Liver (tissue), 9 donors: ENCODE data around the gene APLN. TPM values are rescaled to one million over a fixed set of nuclear protein-coding genes. Genes with fewer than 3 reads are reported as not detected.
A peak's percentile ranks its signal among the peaks of the same experiment; 100 is the strongest.

Experiments used
- DNase-seq: peaks from one replicate; pipeline ENCODE4 v3.0.0-alpha.2; 2017; ENCODE audit warnings: low spot score
- H3K27ac ChIP-seq, 2 donors: one replicate each; pipeline ENCODE4 v1.7.0; 2013; ENCODE audit warnings: inconsistent platforms in 2 of 2, low read length in 2 of 2, control low read depth in 1 of 2, low read depth in 1 of 2, mild to moderate bottlenecking in 1 of 2
- H3K27me3 ChIP-seq, 4 donors: one replicate each; pipeline versions ENCODE4 v1.6.1 to v1.7.0; 2013; ENCODE audit warnings: low read length in 3 of 4, inconsistent platforms in 1 of 4, mild to moderate bottlenecking in 1 of 4, moderate library complexity in 1 of 4; ENCODE audit not compliant: control insufficient read depth in 4 of 4, insufficient read depth in 4 of 4
- H3K36me3 ChIP-seq, 4 donors: one replicate each; pipeline versions ENCODE4 v1.6.1 to v1.7.0; 2013; ENCODE audit warnings: low read length in 3 of 4, mild to moderate bottlenecking in 3 of 4, low read depth in 1 of 4, moderate library complexity in 1 of 4; ENCODE audit not compliant: control insufficient read depth in 4 of 4, insufficient read depth in 3 of 4
- H3K4me1 ChIP-seq, 4 donors: one replicate each; pipeline versions ENCODE4 v1.6.1 to v1.7.0; 2013; ENCODE audit warnings: low read length in 3 of 4, mild to moderate bottlenecking in 3 of 4, moderate library complexity in 1 of 4; ENCODE audit not compliant: control insufficient read depth in 4 of 4, insufficient read depth in 4 of 4
- H3K4me3 ChIP-seq, 3 donors: one replicate each; pipeline versions ENCODE4 v1.6.1 to v1.7.0; 2013; ENCODE audit warnings: low read length in 3 of 3, control low read depth in 1 of 3, low read depth in 1 of 3, mild to moderate bottlenecking in 1 of 3
- H3K9ac ChIP-seq, 2 donors: one replicate each; pipeline ENCODE4 v1.7.0; 2013; ENCODE audit warnings: low read length in 2 of 2, mild to moderate bottlenecking in 2 of 2, moderate library complexity in 2 of 2, control low read depth in 1 of 2, low read depth in 1 of 2
- H3K9me3 ChIP-seq, 4 donors: one replicate each; pipeline versions ENCODE4 v1.6.1 to v1.7.0; 2013; ENCODE audit warnings: low read length in 3 of 4; ENCODE audit not compliant: control insufficient read depth in 4 of 4
- EGR1 ChIP-seq, 2 donors: IDR thresholded peaks; 2 replicates each; pipeline ENCODE4 v1.6.1; 2016 to 2018; ENCODE audit warnings: antibody characterized with exemption in 2 of 2, low read depth in 2 of 2
- FOXA1 ChIP-seq: IDR thresholded peaks from 2 replicates; pipeline ENCODE4 v1.6.1; 2016; ENCODE audit warnings: antibody characterized with exemption
- FOXA2 ChIP-seq: IDR thresholded peaks from 2 replicates; pipeline ENCODE4 v1.6.1; 2016; ENCODE audit warnings: antibody characterized with exemption
- HNF4A ChIP-seq, 2 donors: conservative IDR thresholded peaks; 2 replicates each; pipeline ENCODE4 v1.6.1; 2016; ENCODE audit warnings: antibody characterized with exemption in 2 of 2, mild to moderate bottlenecking in 2 of 2
- HNF4G ChIP-seq: IDR thresholded peaks from 2 replicates; pipeline ENCODE4 v1.6.1; 2016; ENCODE audit warnings: antibody characterized with exemption
- JUND ChIP-seq, 2 donors: IDR thresholded peaks; 2 replicates each; pipeline ENCODE4 v1.6.1; 2016; ENCODE audit warnings: antibody characterized with exemption in 2 of 2
- NR2F2 ChIP-seq: IDR thresholded peaks from 2 replicates; pipeline ENCODE4 v1.6.1; 2016; ENCODE audit warnings: antibody characterized with exemption
- RAD21 ChIP-seq, 2 donors: IDR thresholded peaks; 2 replicates each; pipeline ENCODE4 v1.6.1; 2016; ENCODE audit warnings: antibody characterized with exemption in 2 of 2, mild to moderate bottlenecking in 2 of 2
- RXRA ChIP-seq, 2 donors: IDR thresholded peaks; 2 replicates each; pipeline ENCODE4 v1.6.1; 2017 to 2018; ENCODE audit warnings: antibody characterized with exemption in 2 of 2, mild to moderate bottlenecking in 1 of 2
- SP1 ChIP-seq: IDR thresholded peaks from 2 replicates; pipeline ENCODE4 v1.6.1; 2018; ENCODE audit warnings: antibody characterized with exemption, mild to moderate bottlenecking
- YY1 ChIP-seq: IDR thresholded peaks from 2 replicates; pipeline ENCODE4 v1.6.1; 2016; ENCODE audit warnings: antibody characterized with exemption, mild to moderate bottlenecking
- WGBS: extraction: QIAGEN DNeasy Blood & Tissue Kit; methylation state at CpG from one replicate; pipeline ENCODE4 v1.1.7; 2013; 5-methylcytosine and 5-hydroxymethylcytosine counted together
- polyA plus RNA-seq, 2 donors: library from polyadenylated mRNA; stranded (reverse) in 1 of 2; unstranded in 1 of 2; fragments of 200-250 nt in 1 of 2; fragments of >200 nt in 1 of 2; fragmentation: Nextera tagmentation in 1 of 2; extraction: Ambion mirVana in 1 of 2; gene quantifications; one replicate each; pipeline versions ENCODE4 v1.2.1 to v1.2.3, GENCODE V29; 2013 to 2015
- total RNA-seq, 2 donors: library from RNA; depleted of rRNA; stranded (reverse); fragments of >200 nt; gene quantifications; one replicate each; pipeline ENCODE4 v1.2.3, GENCODE V29; 2014
- TF ChIP-seq, protein P1 (sequence below): IDR thresholded peaks from 2 replicates; pipeline ENCODE4 v1.6.1; 2016; ENCODE audit warnings: antibody characterized with exemption, mild to moderate bottlenecking
- TF ChIP-seq, protein P2 (sequence below): IDR thresholded peaks from 2 replicates; pipeline ENCODE4 v1.6.1; 2016; ENCODE audit warnings: antibody characterized with exemption
- TF ChIP-seq, protein P3 (sequence below): IDR thresholded peaks from 2 replicates; pipeline ENCODE4 v1.6.1; 2016; ENCODE audit warnings: antibody characterized with exemption
- donor health status: healthy.
- donor health status: healthy.
- donor health status: healthy.
- donor health status: healthy.
- donor health status: healthy.

Gene APLN
- total and polyA plus RNA-seq, 4 donors = 0.19 to 0.33 TPM; not detected in 2

DNA sequence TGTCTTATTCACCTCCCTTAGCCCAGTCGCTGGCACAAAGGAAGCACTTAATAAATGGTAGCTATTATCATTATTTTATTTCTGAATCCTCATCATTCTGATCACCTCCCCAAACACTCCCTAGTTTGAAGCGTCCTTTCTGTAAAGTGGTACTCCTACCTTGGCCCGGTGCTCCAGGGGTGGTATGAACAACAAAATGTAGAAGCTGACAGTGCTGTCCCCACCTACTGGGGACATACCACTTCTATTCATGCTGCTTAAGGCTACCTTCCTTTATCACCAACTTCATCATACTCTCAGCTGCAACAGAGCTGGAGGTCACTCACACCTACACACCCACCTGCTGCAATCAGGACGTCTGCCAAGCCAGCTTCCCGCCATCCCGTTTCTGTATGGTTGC is 40.8 kb upstream of the APLN start (continued):
- TF ChIP-seq, protein P1, sequence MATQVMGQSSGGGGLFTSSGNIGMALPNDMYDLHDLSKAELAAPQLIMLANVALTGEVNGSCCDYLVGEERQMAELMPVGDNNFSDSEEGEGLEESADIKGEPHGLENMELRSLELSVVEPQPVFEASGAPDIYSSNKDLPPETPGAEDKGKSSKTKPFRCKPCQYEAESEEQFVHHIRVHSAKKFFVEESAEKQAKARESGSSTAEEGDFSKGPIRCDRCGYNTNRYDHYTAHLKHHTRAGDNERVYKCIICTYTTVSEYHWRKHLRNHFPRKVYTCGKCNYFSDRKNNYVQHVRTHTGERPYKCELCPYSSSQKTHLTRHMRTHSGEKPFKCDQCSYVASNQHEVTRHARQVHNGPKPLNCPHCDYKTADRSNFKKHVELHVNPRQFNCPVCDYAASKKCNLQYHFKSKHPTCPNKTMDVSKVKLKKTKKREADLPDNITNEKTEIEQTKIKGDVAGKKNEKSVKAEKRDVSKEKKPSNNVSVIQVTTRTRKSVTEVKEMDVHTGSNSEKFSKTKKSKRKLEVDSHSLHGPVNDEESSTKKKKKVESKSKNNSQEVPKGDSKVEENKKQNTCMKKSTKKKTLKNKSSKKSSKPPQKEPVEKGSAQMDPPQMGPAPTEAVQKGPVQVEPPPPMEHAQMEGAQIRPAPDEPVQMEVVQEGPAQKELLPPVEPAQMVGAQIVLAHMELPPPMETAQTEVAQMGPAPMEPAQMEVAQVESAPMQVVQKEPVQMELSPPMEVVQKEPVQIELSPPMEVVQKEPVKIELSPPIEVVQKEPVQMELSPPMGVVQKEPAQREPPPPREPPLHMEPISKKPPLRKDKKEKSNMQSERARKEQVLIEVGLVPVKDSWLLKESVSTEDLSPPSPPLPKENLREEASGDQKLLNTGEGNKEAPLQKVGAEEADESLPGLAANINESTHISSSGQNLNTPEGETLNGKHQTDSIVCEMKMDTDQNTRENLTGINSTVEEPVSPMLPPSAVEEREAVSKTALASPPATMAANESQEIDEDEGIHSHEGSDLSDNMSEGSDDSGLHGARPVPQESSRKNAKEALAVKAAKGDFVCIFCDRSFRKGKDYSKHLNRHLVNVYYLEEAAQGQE = no peak
- TF ChIP-seq YY1 (no peak), HNF4A (conservative IDR thresholded peaks at IDR 0.05) (no peak), RXRA (IDR thresholded peaks at IDR 0.05) (no peak), EGR1 (IDR thresholded peaks at IDR 0.05; ENCODE audit: low read depth in 2 of 2) (no peak)
- TF ChIP-seq, protein P2, sequence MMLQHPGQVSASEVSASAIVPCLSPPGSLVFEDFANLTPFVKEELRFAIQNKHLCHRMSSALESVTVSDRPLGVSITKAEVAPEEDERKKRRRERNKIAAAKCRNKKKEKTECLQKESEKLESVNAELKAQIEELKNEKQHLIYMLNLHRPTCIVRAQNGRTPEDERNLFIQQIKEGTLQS = no peak

DNA sequence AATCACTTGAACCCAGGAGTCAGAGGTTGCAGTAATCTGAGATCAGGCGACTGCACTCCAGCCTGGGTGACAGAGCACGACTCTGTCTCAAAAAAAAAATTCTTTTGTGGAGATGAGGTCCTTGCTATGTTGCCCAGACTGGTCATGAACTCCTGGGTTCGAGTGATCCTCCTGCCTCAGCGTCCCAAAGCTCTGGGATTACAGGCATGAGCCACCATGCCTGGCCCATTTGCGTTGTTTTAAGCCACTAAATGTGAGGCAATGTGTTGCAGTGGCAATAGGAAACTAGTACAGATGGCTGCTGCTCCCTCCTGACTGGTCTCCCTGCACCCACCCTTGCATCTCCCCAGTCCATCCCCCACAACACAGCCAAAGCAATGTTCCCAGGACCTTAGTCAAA is 40.0 kb upstream of the APLN start:
- H3K9me3 ChIP-seq = no peaks in the 10 kb centered on the region
- H3K27me3 ChIP-seq = no peaks in the 10 kb centered on the region
- H3K27ac ChIP-seq = no peak overlapping the region
- H3K9ac ChIP-seq = no peak overlapping the region
- TF ChIP-seq FOXA1 (no peak), RXRA (IDR thresholded peaks at IDR 0.05) (no peak), EGR1 (IDR thresholded peaks at IDR 0.05; ENCODE audit: low read depth in 2 of 2) (no peak), NR2F2 (no peak)
- TF ChIP-seq, protein P3, sequence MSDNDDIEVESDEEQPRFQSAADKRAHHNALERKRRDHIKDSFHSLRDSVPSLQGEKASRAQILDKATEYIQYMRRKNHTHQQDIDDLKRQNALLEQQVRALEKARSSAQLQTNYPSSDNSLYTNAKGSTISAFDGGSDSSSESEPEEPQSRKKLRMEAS = no peak
- no peaks in the 10 kb centered on the region for H3K36me3 ChIP-seq
- DNase-seq = no peak
- no peak overlapping the region for H3K4me3 ChIP-seq
- peaks cover 0 to 4% (median 3%) of the 10 kb centered on the region in 4 donors for H3K4me1 ChIP-seq
- 97% methylated on average over 5 of the region's 5 CpGs for WGBS

DNA sequence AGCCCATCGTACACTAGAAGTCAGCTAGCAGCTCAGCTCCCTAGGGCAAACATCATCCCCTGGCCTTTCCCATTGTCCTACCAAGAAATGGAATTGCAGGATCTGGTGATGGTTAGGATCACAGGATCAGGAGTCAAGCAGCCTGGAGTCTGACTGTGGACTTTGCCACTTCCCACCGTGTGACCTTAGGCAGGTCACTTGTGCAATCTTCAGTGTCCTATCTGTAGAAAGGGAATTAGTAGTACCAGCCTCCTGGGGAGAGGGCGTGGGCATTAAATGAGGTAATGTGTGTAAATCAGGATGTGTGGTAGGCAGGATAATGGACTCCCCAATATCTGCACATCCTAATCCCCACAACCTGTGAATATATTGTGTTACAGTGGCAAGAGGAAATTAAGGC is 38.6 kb upstream of the APLN start:
- DNase-seq = no peak
- TF ChIP-seq HNF4G = peak; percentile 88
- TF ChIP-seq RAD21 (IDR thresholded peaks at IDR 0.05) = peak in 1 of 2 donors; percentile 11
- TF ChIP-seq, protein P2 = no peak
- peak; percentile 63 for TF ChIP-seq SP1
- peak; percentile 79 to 89 for TF ChIP-seq RXRA (IDR thresholded peaks at IDR 0.05)
- TF ChIP-seq, protein P1 = no peak
- TF ChIP-seq NR2F2 = no peak
- TF ChIP-seq, protein P3 = no peak
- TF ChIP-seq JUND (IDR thresholded peaks at IDR 0.05) = peak in 1 of 2 donors; percentile 31
- no peak for TF ChIP-seq FOXA2
- no peak for TF ChIP-seq EGR1 (IDR thresholded peaks at IDR 0.05; ENCODE audit: low read depth in 2 of 2)
- TF ChIP-seq HNF4A (conservative IDR thresholded peaks at IDR 0.05) = peak; percentile 89 to 91
- Histone ChIP-seq H3K27me3 (no peaks in the 10 kb centered on the region), H3K4me1 (peaks cover 0 to 4% (median 3%) of the 10 kb centered on the region in 4 donors), H3K9ac (no peak overlapping the region), H3K27ac (no peak overlapping the region), H3K36me3 (no peaks in the 10 kb centered on the region), H3K4me3 (no peak overlapping the region), H3K9me3 (no peaks in the 10 kb centered on the region)
- 50% methylated on average over 3 of the region's 3 CpGs for WGBS
